GM19193 (cell line): ENCODE results near the gene RNF121.
A peak's percentile ranks its signal among the peaks of the same experiment; 100 is the strongest.

Experiments
- POLR2A ChIP-seq: IDR thresholded peaks from 4 replicates; pipeline ENCODE4 v1.6.1; 2011; ENCODE audit not compliant: insufficient read depth, insufficient read length; ENCODE audit errors: extremely low read depth

Gene RNF121

GRCh38 chr11:72012897-72013721, 84.3 kb downstream of the RNF121 start:
- TF ChIP-seq POLR2A: peak; percentile 15

- TF ChIP-seq POLR2A: no peak
Observed at GRCh38 chr11:72013765-72014711, 85.2 kb downstream of the RNF121 start.

GRCh38 chr11:72014761-72015320, 86.0 kb downstream of the RNF121 start:
- no peak for TF ChIP-seq POLR2A

GRCh38 chr11:72015511-72016061, 86.7 kb downstream of the RNF121 start:
- no peak for TF ChIP-seq POLR2A

GRCh38 chr11:72018171-72018570, 89.3 kb downstream of the RNF121 start:
- no peak for TF ChIP-seq POLR2A

- no peak for TF ChIP-seq POLR2A
Observed at GRCh38 chr11:72023335-72023734, 94.5 kb downstream of the RNF121 start.

- no peak for TF ChIP-seq POLR2A
Observed at GRCh38 chr11:72024069-72024754, 95.4 kb downstream of the RNF121 start.

GRCh38 chr11:72026090-72026489, 97.2 kb downstream of the RNF121 start:
- no peak for TF ChIP-seq POLR2A

GRCh38 chr11:72030472-72031045, 101.7 kb downstream of the RNF121 start:
- TF ChIP-seq POLR2A: no peak

- TF ChIP-seq POLR2A: no peak
Observed at GRCh38 chr11:72036687-72037086, 107.8 kb downstream of the RNF121 start.

- no peak for TF ChIP-seq POLR2A
Observed at GRCh38 chr11:72037554-72038311, 108.9 kb downstream of the RNF121 start.

- TF ChIP-seq POLR2A: no peak
Observed at GRCh38 chr11:72038491-72038890, 109.6 kb downstream of the RNF121 start.
